ENCODE results near the gene ATE1.

- TF ChIP-seq MAX (IDR thresholded peaks at IDR 0.05) (no peak), TCF12 (IDR thresholded peaks at IDR 0.05; ENCODE audit: low read depth) (no peak), REST (IDR thresholded peaks at IDR 0.05; ENCODE audit: low read depth) (no peak), YY1 (IDR thresholded peaks at IDR 0.05; ENCODE audit: low read depth) (no peak), RAD21 (IDR thresholded peaks at IDR 0.05; ENCODE audit: low read depth) (no peak), TAF1 (IDR thresholded peaks at IDR 0.05; ENCODE audit: low read depth) (no peak), CREB1 (IDR thresholded peaks at IDR 0.05; ENCODE audit: low read depth) (no peak), USF1 (IDR thresholded peaks at IDR 0.05) (no peak), EGR1 (IDR thresholded peaks at IDR 0.05) (no peak), EP300 (IDR thresholded peaks at IDR 0.05; ENCODE audit: borderline replicate concordance) (no peak)
Observed at GRCh38 chr10:121812031-121812430, 115.8 kb downstream of the ATE1 start.

All from Ishikawa (cell line).